Dedifferentiated amniotic fluid mesenchymal stem cell (primary cell): ENCODE data around the gene PRKAR2B.
A peak's percentile ranks its signal among the peaks of the same experiment; 100 is the strongest.

Experiments
- DNase-seq: peaks from one replicate; pipeline ENCODE4 v3.0.0-alpha.2; 2016; ENCODE audit errors: extremely low spot score

PRKAR2B gene

GRCh38 chr7:107185716-107186115 is 141.2 kb downstream of the PRKAR2B start:
- DNase-seq = no peak

GRCh38 chr7:107186240-107186639 is 141.7 kb downstream of the PRKAR2B start:
- no peak for DNase-seq

GRCh38 chr7:107187774-107188173 is 143.3 kb downstream of the PRKAR2B start:
- DNase-seq = no peak

- no peak for DNase-seq
Observed at GRCh38 chr7:107190090-107190489, 145.6 kb downstream of the PRKAR2B start.

- peak; percentile 28 for DNase-seq
Observed at GRCh38 chr7:107194052-107194451, 149.5 kb downstream of the PRKAR2B start.

GRCh38 chr7:107196834-107197610 is 152.5 kb downstream of the PRKAR2B start:
- no peak for DNase-seq

- DNase-seq = no peak
Observed at GRCh38 chr7:107201795-107202450, 157.4 kb downstream of the PRKAR2B start.

GRCh38 chr7:107203607-107204006 is 159.1 kb downstream of the PRKAR2B start:
- no peak for DNase-seq

GRCh38 chr7:107206136-107206535 is 161.6 kb downstream of the PRKAR2B start:
- DNase-seq = no peak

- no peak for DNase-seq
Observed at GRCh38 chr7:107206706-107207105, 162.2 kb downstream of the PRKAR2B start.

GRCh38 chr7:107207459-107207858 is 163.0 kb downstream of the PRKAR2B start:
- no peak for DNase-seq

GRCh38 chr7:107208024-107208521 is 163.6 kb downstream of the PRKAR2B start:
- peak; percentile 61 for DNase-seq

- DNase-seq = no peak
Observed at GRCh38 chr7:107208563-107208962, 164.1 kb downstream of the PRKAR2B start.

GRCh38 chr7:107209565-107209964 is 165.1 kb downstream of the PRKAR2B start:
- DNase-seq = no peak

GRCh38 chr7:107210400-107210799 is 165.9 kb downstream of the PRKAR2B start:
- no peak for DNase-seq
